K562 (cell line): Measurements from ENCODE around the gene CLTA. TPM values are rescaled to one million over a fixed set of nuclear protein-coding genes. Genes with fewer than 3 reads are reported as not detected.

Source experiments
- ATAC-seq: fragments of 200-7000 bp; cut with Tn5 transposase; 3 replicates; pipeline ENCODE4 v1.9.1; 2020; ENCODE audit warnings: moderate library complexity
- BruUV-seq: library from RNA; stranded (reverse); fragments of 400-500 nt; replicated peaks from 2 replicates; lab custom pipeline; 2021; lab: Mats Ljungman, UMichigan
- CTCF ChIA-PET: fragments of 300-600 bp; formaldehyde crosslinking; extraction: SDS; loops from one replicate; lab custom pipeline; 2021; ENCODE audit warnings: low intra/inter-chr PET ratio; lab: Yijun Ruan, JAX
- POLR2A ChIA-PET: fragments of 300-600, 350-650 bp; sonication (Branson Sonifier 250); formaldehyde crosslinking; extraction: SDS; loops from one replicate; lab custom pipeline; 2021; ENCODE audit warnings: antibody characterized with exemption, inconsistent platforms; lab: Yijun Ruan, JAX
- DNase-seq, 4 experiments: peaks; one replicate each; pipeline versions ENCODE4 v3.0.0 to v3.0.0-alpha.2; 2011 to 2018; ENCODE audit warnings: low spot score in 3 of 4, mixed read lengths in 3 of 4; ENCODE audit errors: extremely low read depth in 1 of 4
- FAIRE-seq: peaks from 2 replicates; lab custom pipeline; 2011; peaks lifted over from hg19 to GRCh38; lab: Jason Lieb, UNC
- H2AFZ ChIP-seq: 2 replicates; pipeline ENCODE4 v1.6.0; 2011; ENCODE audit warnings: low read depth, low read length, control low read depth, inconsistent platforms
- H3K27ac ChIP-seq: fragments of 200-600 bp; 3 replicates; pipeline ENCODE4 v1.8.0; 2011; ENCODE audit warnings: low read depth, mild to moderate bottlenecking, control low read depth, inconsistent platforms, low read length, moderate library complexity, mixed read lengths; ENCODE audit errors: extremely low read depth
- H3K27me3 ChIP-seq, 2 experiments: fragments of 300-600 bp in 1 of 2; 2 replicates in 1 of 2; 3 replicates in 1 of 2; pipeline versions ENCODE4 v1.6.0 to v1.8.0; 2011; ENCODE audit warnings: inconsistent platforms in 2 of 2, low read length in 2 of 2, mild to moderate bottlenecking in 1 of 2, mixed read lengths in 1 of 2, moderate library complexity in 1 of 2; ENCODE audit not compliant: control insufficient read depth in 2 of 2, insufficient read depth in 2 of 2
- H3K36me3 ChIP-seq: fragments of 300-600 bp; 3 replicates; pipeline ENCODE4 v1.8.0; 2011; ENCODE audit warnings: mild to moderate bottlenecking, low read length, inconsistent platforms; ENCODE audit not compliant: control insufficient read depth, insufficient read depth
- H3K4me1 ChIP-seq, 2 experiments: fragments of 200-600 bp in 1 of 2; replicated peaks in 1 of 2; 2 replicates in 1 of 2; 3 replicates in 1 of 2; pipeline versions ENCODE4 v1.5.1 to v1.8.0; 2011; ENCODE audit warnings: inconsistent platforms in 2 of 2, low read length in 2 of 2, mild to moderate bottlenecking in 1 of 2, mixed read lengths in 1 of 2, moderate library complexity in 1 of 2; ENCODE audit not compliant: control insufficient read depth in 2 of 2, insufficient read depth in 2 of 2
- H3K4me2 ChIP-seq: 2 replicates; pipeline ENCODE4 v1.6.1; 2011; ENCODE audit warnings: low read length, control low read depth, inconsistent platforms, mixed read lengths; ENCODE audit not compliant: insufficient read depth
- H3K4me3 ChIP-seq: fragments of 200-600 bp; sonication (generic), shearing (Covaris generic); 2 replicates; pipeline ENCODE4 v1.5.1; 2016; ENCODE audit warnings: control low read depth, inconsistent platforms
- H3K79me2 ChIP-seq: fragments of 200-600 bp; 3 replicates; pipeline ENCODE4 v1.8.0; 2011; ENCODE audit warnings: low read length, inconsistent platforms; ENCODE audit not compliant: control insufficient read depth, insufficient read depth
- H3K9ac ChIP-seq, 2 experiments: 2 replicates each; pipeline versions ENCODE4 v1.6.0 to v1.6.1; 2011; ENCODE audit warnings: low read depth in 2 of 2, low read length in 2 of 2, control low read depth in 1 of 2, inconsistent platforms in 1 of 2, mild to moderate bottlenecking in 1 of 2, mixed read lengths in 1 of 2; ENCODE audit not compliant: insufficient read depth in 1 of 2
- H3K9me1 ChIP-seq: one replicate; pipeline ENCODE4 v1.6.0; 2011; ENCODE audit warnings: inconsistent platforms, mild to moderate bottlenecking, low read length, moderate library complexity; ENCODE audit not compliant: control insufficient read depth, insufficient read depth
- H3K9me3 ChIP-seq: replicated peaks from 2 replicates; pipeline ENCODE4 v1.5.1; 2011; ENCODE audit warnings: low read depth, low read length, inconsistent platforms; ENCODE audit not compliant: control insufficient read depth, insufficient read depth
- H4K20me1 ChIP-seq: replicated peaks from 2 replicates; pipeline ENCODE4 v1.6.1; 2011; ENCODE audit warnings: low read length, inconsistent platforms, mixed read lengths; ENCODE audit not compliant: control insufficient read depth, insufficient read depth
- HES1 ChIP-seq: fragments of 450-650 bp; IDR thresholded peaks from 2 replicates; pipeline ENCODE4 v1.6.1; 2016; ENCODE audit warnings: low read depth, mild to moderate bottlenecking, moderate library complexity
- SMAD4 ChIP-seq: fragments of 250-450 bp; sonication (Bioruptor Pico); conservative IDR thresholded peaks from 2 replicates; pipeline ENCODE4 v1.8.0; 2021; ENCODE audit warnings: inconsistent platforms, mild to moderate bottlenecking, moderate library complexity
- SMARCC2 ChIP-seq: fragments of 450-650 bp; IDR thresholded peaks from 2 replicates; pipeline ENCODE4 v1.6.1; 2017; ENCODE audit warnings: antibody characterized with exemption, moderate library complexity, mild to moderate bottlenecking, low read depth
- TFE3 ChIP-seq: fragments of 450-650 bp; formaldehyde crosslinking; IDR thresholded peaks from 2 replicates; pipeline ENCODE4 v1.4.0; 2020; ENCODE audit warnings: mild to moderate bottlenecking, mixed read lengths
- ZNF143 ChIP-seq: sonication (generic); formaldehyde crosslinking; IDR thresholded peaks from 2 replicates; pipeline ENCODE4 v1.9.0; 2022; ENCODE audit warnings: mild to moderate bottlenecking, missing genetic modification reagents
- WGBS: fragments of 100-300 bp; shearing (Covaris generic); methylation state at CpG from one replicate; pipeline ENCODE4 v1.1.6; 2016; ENCODE audit warnings: low coverage, mixed read lengths; ENCODE audit not compliant: insufficient coverage; ENCODE audit errors: missing lambda C conversion rate; 5-methylcytosine and 5-hydroxymethylcytosine counted together
- in situ Hi-C: fragments of 300-500 bp; cut with MboI; formaldehyde crosslinking; loops from 4 replicates; pipeline ENCODE4 v1.15.0; 2018; ENCODE audit warnings: inconsistent platforms, mixed read lengths
- intact Hi-C: fragments of 100-400 bp; cut with micrococcal nuclease; formaldehyde crosslinking; loops from 2 replicates; pipeline ENCODE4 v1.14.2; 2022
- polyA plus RNA-seq, 8 experiments: library from polyadenylated mRNA; depleted of rRNA in 4 of 8; stranded (reverse) in 5 of 8; unstranded in 3 of 8; fragments of >200 nt; fragmentation: Nextera tagmentation in 2 of 8; fragmentation: Illumina TruSeq in 1 of 8; extraction: Ambion mirVana in 2 of 8; extraction: Trizol in 1 of 8; gene quantifications; 2 replicates each; pipeline versions ENCODE4 v1.2.1 to v1.2.3, GENCODE V29; 2011 to 2014; ENCODE audit warnings: inconsistent platforms in 1 of 8, missing spikeins in 1 of 8
- total RNA-seq, 7 experiments: library from RNA; depleted of rRNA in 6 of 7; stranded (reverse); fragments of >200 nt in 6 of 7; fragmentation: Illumina TruSeq in 2 of 7; extraction: Trizol in 2 of 7; gene quantifications; 2 replicates each; pipeline versions ENCODE4 v1.2.1 to v1.2.3, GENCODE V29; 2011 to 2021; ENCODE audit warnings: low replicate concordance in 1 of 7
- TF ChIP-seq, protein P1 (sequence below): fragments of 450-650 bp; IDR thresholded peaks from 2 replicates; pipeline ENCODE4 v1.6.1; 2016

The CLTA gene
- total and polyA plus RNA-seq, 9 of the 15 experiments (the other 6 are each of a cell fraction or from before 2014, with no cell fraction given), result 37.8 to 219 (median 144) TPM

GRCh38 chr9:36249189-36249588, 58.5 kb downstream of the CLTA start:
- intact Hi-C loops (no loop called here), in situ Hi-C loops (no loop called here)
- ChIA-PET CTCF (interaction anchor here (2.2 kb wide), 1 partner anchor 79 kb away, joined by 31 read pairs; no protein-coding TSS in a partner anchor), POLR2A (interaction anchor here (1.3 to 1.8 kb wide), 2 partner anchors 8 to 10 kb away, joined by 3 to 6 read pairs; partner anchors contain the start of gene GNE)
- Histone ChIP-seq H3K79me2 (peaks cover 5% of the 10 kb centered on the region; the same call in 1 of the 3 replicates), H3K4me3 (no peak overlapping the region), H3K4me1 (no peaks in the 10 kb centered on the region; a peak in 1 of 5 replicates), H3K4me2 (no peak overlapping the region), H3K27ac (no peak overlapping the region), H3K36me3 (peaks cover 24% of the 10 kb centered on the region; the same call in 2 of the 3 replicates), H2AFZ (no peak overlapping the region), H3K27me3 (no peaks in the 10 kb centered on the region), H4K20me1 (no peaks in the 10 kb centered on the region), H3K9me1 (no peaks in the 10 kb centered on the region), H3K9ac (no peak overlapping the region), H3K9me3 (no peaks in the 10 kb centered on the region)
- TF ChIP-seq TFE3 (CRISPR knock-in tag) (no peak), HES1 (no peak), SMAD4 (no peak), SMARCC2 (no peak), ZNF143 (CRISPR knock-in tag) (no peak)
- TF ChIP-seq, protein P1, sequence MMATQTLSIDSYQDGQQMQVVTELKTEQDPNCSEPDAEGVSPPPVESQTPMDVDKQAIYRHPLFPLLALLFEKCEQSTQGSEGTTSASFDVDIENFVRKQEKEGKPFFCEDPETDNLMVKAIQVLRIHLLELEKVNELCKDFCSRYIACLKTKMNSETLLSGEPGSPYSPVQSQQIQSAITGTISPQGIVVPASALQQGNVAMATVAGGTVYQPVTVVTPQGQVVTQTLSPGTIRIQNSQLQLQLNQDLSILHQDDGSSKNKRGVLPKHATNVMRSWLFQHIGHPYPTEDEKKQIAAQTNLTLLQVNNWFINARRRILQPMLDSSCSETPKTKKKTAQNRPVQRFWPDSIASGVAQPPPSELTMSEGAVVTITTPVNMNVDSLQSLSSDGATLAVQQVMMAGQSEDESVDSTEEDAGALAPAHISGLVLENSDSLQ, result no peak
- ATAC-seq (no peak), FAIRE-seq (no peak), DNase-seq (no peak)
- BruUV-seq, result no TSS peak
- WGBS, result 86% methylated on average over 6 of the region's 6 CpGs
